ENCODE data around the gene ZNF584.

DNA sequence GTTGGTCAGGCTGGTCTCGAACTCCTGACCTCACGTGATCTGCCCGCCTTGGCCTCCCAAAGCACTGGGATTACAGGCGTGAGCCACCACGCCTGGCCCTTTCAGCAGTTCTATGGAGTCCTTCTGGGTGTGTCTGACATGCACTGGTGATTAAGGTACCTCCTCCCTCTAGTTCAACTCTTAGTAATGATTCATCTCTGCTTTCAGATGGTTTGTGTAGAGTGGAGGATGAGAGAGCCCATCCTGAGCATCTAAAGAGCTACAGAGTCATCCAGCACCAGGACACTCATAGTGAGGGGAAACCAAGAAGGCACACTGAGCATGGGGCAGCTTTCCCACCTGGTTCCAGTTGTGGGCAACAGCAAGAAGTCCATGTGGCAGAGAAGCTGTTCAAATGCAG, 8.2 kb downstream of the ZNF584 start:
- TF ChIP-seq, protein P1, sequence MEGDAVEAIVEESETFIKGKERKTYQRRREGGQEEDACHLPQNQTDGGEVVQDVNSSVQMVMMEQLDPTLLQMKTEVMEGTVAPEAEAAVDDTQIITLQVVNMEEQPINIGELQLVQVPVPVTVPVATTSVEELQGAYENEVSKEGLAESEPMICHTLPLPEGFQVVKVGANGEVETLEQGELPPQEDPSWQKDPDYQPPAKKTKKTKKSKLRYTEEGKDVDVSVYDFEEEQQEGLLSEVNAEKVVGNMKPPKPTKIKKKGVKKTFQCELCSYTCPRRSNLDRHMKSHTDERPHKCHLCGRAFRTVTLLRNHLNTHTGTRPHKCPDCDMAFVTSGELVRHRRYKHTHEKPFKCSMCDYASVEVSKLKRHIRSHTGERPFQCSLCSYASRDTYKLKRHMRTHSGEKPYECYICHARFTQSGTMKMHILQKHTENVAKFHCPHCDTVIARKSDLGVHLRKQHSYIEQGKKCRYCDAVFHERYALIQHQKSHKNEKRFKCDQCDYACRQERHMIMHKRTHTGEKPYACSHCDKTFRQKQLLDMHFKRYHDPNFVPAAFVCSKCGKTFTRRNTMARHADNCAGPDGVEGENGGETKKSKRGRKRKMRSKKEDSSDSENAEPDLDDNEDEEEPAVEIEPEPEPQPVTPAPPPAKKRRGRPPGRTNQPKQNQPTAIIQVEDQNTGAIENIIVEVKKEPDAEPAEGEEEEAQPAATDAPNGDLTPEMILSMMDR (IDR thresholded peaks at IDR 0.05; ENCODE audit: extremely low read depth in 1 of 2, insufficient read depth in 1 of 2, low read depth in 1 of 2, low read length in 2 of 2): no peak
- no peak for TF ChIP-seq FOS (IDR thresholded peaks at IDR 0.05; ENCODE audit: borderline replicate concordance, insufficient read depth, low read length)
- no peak for TF ChIP-seq JUN (IDR thresholded peaks at IDR 0.05; ENCODE audit: borderline replicate concordance, insufficient read depth, insufficient read length, low read depth)
- TF ChIP-seq POLR2A (IDR thresholded peaks at IDR 0.05; ENCODE audit: low read depth, low read length): no peak
- TF ChIP-seq, protein P2, sequence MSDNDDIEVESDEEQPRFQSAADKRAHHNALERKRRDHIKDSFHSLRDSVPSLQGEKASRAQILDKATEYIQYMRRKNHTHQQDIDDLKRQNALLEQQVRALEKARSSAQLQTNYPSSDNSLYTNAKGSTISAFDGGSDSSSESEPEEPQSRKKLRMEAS (IDR thresholded peaks at IDR 0.05; ENCODE audit: insufficient read depth, insufficient read length): no peak
- no peak for TF ChIP-seq EZH2 (IDR thresholded peaks at IDR 0.05; ENCODE audit: borderline replicate concordance, low read depth, low read length, severe bottlenecking)
- TF ChIP-seq POLR2AphosphoS5 (IDR thresholded peaks at IDR 0.05; ENCODE audit: insufficient read depth, low read depth, low read length): no peak
- TF ChIP-seq GATA2 (IDR thresholded peaks at IDR 0.05; ENCODE audit: insufficient read depth, insufficient read length, low read depth, low read length): no peak

Measured in endothelial cell of umbilical vein (primary cell).